GM18907 (cell line): ENCODE data around the gene SHBG.

Experiments
- ATAC-seq: cut with Tn5 transposase; IDR thresholded peaks from one replicate; pipeline ENCODE4 v1.9.1; 2021; ENCODE audit warnings: mild to moderate bottlenecking, moderate library complexity; ENCODE audit not compliant: unreplicated experiment

Gene SHBG

GRCh38 chr17:7646457-7646856 is 16.5 kb downstream of the SHBG start:
- no peak for ATAC-seq

GRCh38 chr17:7647018-7647417 is 17.1 kb downstream of the SHBG start:
- no peak for ATAC-seq

GRCh38 chr17:7650509-7651096 is 20.7 kb downstream of the SHBG start, which contains the start of gene ATP1B2:
ATP1B2 (plus strand) TSS chr17:7650926; CDS start chr17:7651519, 593 bp downstream.
- ATAC-seq = no peak

- ATAC-seq = no peak
Measured at GRCh38 chr17:7651097-7651664, 21.2 kb downstream of the SHBG start.

- no peak for ATAC-seq
Measured at GRCh38 chr17:7651665-7652387, 21.9 kb downstream of the SHBG start.

- ATAC-seq = no peak
Measured at GRCh38 chr17:7652388-7653356, 22.7 kb downstream of the SHBG start.

- ATAC-seq = no peak
Measured at GRCh38 chr17:7654832-7655540, 25.1 kb downstream of the SHBG start.

GRCh38 chr17:7655541-7655840 is 25.6 kb downstream of the SHBG start:
- no peak for ATAC-seq

GRCh38 chr17:7656958-7657609 is 27.1 kb downstream of the SHBG start:
- ATAC-seq = no peak

- no peak for ATAC-seq
Measured at GRCh38 chr17:7667656-7668406, 37.9 kb downstream of the SHBG start.

- no peak for ATAC-seq
Measured at GRCh38 chr17:7668482-7668881, 38.5 kb downstream of the SHBG start.

GRCh38 chr17:7673239-7673638 is 43.3 kb downstream of the SHBG start:
- no peak for ATAC-seq

- ATAC-seq = no peak
Measured at GRCh38 chr17:7674934-7675333, 45.0 kb downstream of the SHBG start.

GRCh38 chr17:7676533-7676932 is 46.6 kb downstream of the SHBG start:
- ATAC-seq = no peak

- ATAC-seq = no peak
Measured at GRCh38 chr17:7677388-7678067, 47.6 kb downstream of the SHBG start.
